Measurements from ENCODE around the gene PNKP.
"Not testable (repeated sequence)": the region's sequence is repeated elsewhere in the genome, so short reads cannot be mapped to it uniquely, and the experiment has no call there.

PNKP gene

GRCh38 chr19:49832556-49832955, 34.8 kb downstream of the PNKP start:
- no peak overlapping the region for H3K9ac ChIP-seq (ENCODE audit: low read depth, low read length)
- H3K4me3 ChIP-seq (ENCODE audit: low read length), result no peak overlapping the region
- no peaks in the 10 kb centered on the region for H3K9me3 ChIP-seq (replicated peaks; ENCODE audit: low read length)
- no peak overlapping the region for H3K4me2 ChIP-seq (ENCODE audit: low read length)
- H3K4me1 ChIP-seq (ENCODE audit: control insufficient read depth, insufficient read depth, low read length), result peaks cover 14% of the 10 kb centered on the region
- H3K36me3 ChIP-seq (ENCODE audit: insufficient read depth, low read length), result peaks cover 67% of the 10 kb centered on the region
- H3K27me3 ChIP-seq (ENCODE audit: control insufficient read depth, insufficient read depth, low read length), result no peaks in the 10 kb centered on the region

- Histone ChIP-seq H3K36me3 (ENCODE audit: insufficient read depth, low read length) (peaks cover 64% of the 10 kb centered on the region), H3K4me1 (ENCODE audit: control insufficient read depth, insufficient read depth, low read length) (peaks cover 14% of the 10 kb centered on the region), H3K27me3 (ENCODE audit: control insufficient read depth, insufficient read depth, low read length) (no peaks in the 10 kb centered on the region), H3K4me2 (ENCODE audit: low read length) (no peak overlapping the region), H3K9me3 (replicated peaks; ENCODE audit: low read length) (no peaks in the 10 kb centered on the region), H3K9ac (ENCODE audit: low read depth, low read length) (no peak overlapping the region), H3K4me3 (ENCODE audit: low read length) (no peak overlapping the region)
Measured at GRCh38 chr19:49831592-49831991, 35.8 kb downstream of the PNKP start.

- no peak overlapping the region for H3K4me2 ChIP-seq (ENCODE audit: low read length)
- H3K36me3 ChIP-seq (ENCODE audit: insufficient read depth, low read length), result peaks cover 58% of the 10 kb centered on the region
- peaks cover 14% of the 10 kb centered on the region for H3K4me1 ChIP-seq (ENCODE audit: control insufficient read depth, insufficient read depth, low read length)
- no peak overlapping the region for H3K9ac ChIP-seq (ENCODE audit: low read depth, low read length)
- H3K9me3 ChIP-seq (replicated peaks; ENCODE audit: low read length), result no peaks in the 10 kb centered on the region
- no peaks in the 10 kb centered on the region for H3K27me3 ChIP-seq (ENCODE audit: control insufficient read depth, insufficient read depth, low read length)
- H3K4me3 ChIP-seq (ENCODE audit: low read length), result no peak overlapping the region
Measured at GRCh38 chr19:49830766-49831165, 36.6 kb downstream of the PNKP start.

DNA sequence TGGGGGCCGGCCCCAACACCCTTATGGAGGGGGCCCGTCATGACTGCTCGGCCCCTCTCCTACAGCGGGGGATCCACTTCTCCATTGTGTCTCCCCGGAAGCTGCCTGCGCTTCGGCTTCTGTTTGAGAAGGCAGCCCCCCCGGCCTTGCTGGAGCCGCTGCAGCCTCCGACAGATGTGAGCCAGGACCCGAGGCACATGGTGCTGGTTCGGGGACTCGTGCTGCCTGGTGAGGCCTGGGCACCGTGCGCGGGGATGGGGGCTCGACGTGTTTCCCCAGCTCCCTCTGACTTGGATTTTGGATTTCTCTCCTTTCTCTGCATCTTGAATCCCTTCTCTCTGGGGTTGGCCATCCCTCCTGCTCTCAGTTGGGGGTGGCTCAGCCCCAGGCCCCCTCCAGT, 37.7 kb downstream of the PNKP start:
- no peaks in the 10 kb centered on the region for H3K27me3 ChIP-seq (ENCODE audit: control insufficient read depth, insufficient read depth, low read length)
- no peak overlapping the region for H3K4me3 ChIP-seq (ENCODE audit: low read length)
- peaks cover 56% of the 10 kb centered on the region for H3K36me3 ChIP-seq (ENCODE audit: insufficient read depth, low read length)
- peaks cover 14% of the 10 kb centered on the region for H3K4me1 ChIP-seq (ENCODE audit: control insufficient read depth, insufficient read depth, low read length)
- no peak overlapping the region for H3K4me2 ChIP-seq (ENCODE audit: low read length)
- no peak overlapping the region for H3K9ac ChIP-seq (ENCODE audit: low read depth, low read length)
- H3K9me3 ChIP-seq (replicated peaks; ENCODE audit: low read length), result no peaks in the 10 kb centered on the region

DNA sequence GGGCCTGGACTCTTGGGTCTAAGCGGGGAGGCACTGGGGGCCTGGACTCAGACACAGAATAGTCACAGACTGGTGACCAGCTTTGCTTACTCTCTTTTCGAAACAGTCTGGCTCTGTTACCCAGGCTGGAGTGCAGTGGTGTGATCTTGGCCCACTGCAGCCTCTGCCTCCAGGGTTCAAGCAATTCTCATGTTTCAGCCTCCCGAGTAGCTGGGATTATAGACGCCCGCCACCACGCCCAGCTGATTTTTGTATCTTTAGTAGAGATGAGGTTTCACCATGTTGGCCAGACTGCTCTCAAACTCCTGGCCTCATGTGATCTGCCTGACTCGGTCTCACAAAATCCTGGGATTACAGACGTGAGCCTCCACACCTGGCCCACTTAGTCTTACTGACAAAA, 38.2 kb downstream of the PNKP start:
- H3K4me2 ChIP-seq (ENCODE audit: low read length), result no peak overlapping the region
- H3K4me3 ChIP-seq (ENCODE audit: low read length), result no peak overlapping the region
- H3K36me3 ChIP-seq (ENCODE audit: insufficient read depth, low read length), result peaks cover 53% of the 10 kb centered on the region
- H3K27me3 ChIP-seq (ENCODE audit: control insufficient read depth, insufficient read depth, low read length), result no peaks in the 10 kb centered on the region
- no peaks in the 10 kb centered on the region for H3K9me3 ChIP-seq (replicated peaks; ENCODE audit: low read length)
- H3K9ac ChIP-seq (ENCODE audit: low read depth, low read length), result no peak overlapping the region
- H3K4me1 ChIP-seq (ENCODE audit: control insufficient read depth, insufficient read depth, low read length), result peaks cover 14% of the 10 kb centered on the region

- H3K4me3 ChIP-seq (ENCODE audit: low read length), result no peak overlapping the region
- H3K4me1 ChIP-seq (ENCODE audit: control insufficient read depth, insufficient read depth, low read length), result peaks cover 6% of the 10 kb centered on the region
- H3K4me2 ChIP-seq (ENCODE audit: low read length), result no peak overlapping the region
- peaks cover 49% of the 10 kb centered on the region for H3K36me3 ChIP-seq (ENCODE audit: insufficient read depth, low read length)
- H3K9me3 ChIP-seq (replicated peaks; ENCODE audit: low read length), result no peaks in the 10 kb centered on the region
- H3K27me3 ChIP-seq (ENCODE audit: control insufficient read depth, insufficient read depth, low read length), result no peaks in the 10 kb centered on the region
- no peak overlapping the region for H3K9ac ChIP-seq (ENCODE audit: low read depth, low read length)
Measured at GRCh38 chr19:49827034-49827433, 40.3 kb downstream of the PNKP start.

- Histone ChIP-seq H3K36me3 (ENCODE audit: insufficient read depth, low read length) (peaks cover 36% of the 10 kb centered on the region), H3K9ac (ENCODE audit: low read depth, low read length) (no peak overlapping the region), H3K4me3 (ENCODE audit: low read length) (no peak overlapping the region), H3K27me3 (ENCODE audit: control insufficient read depth, insufficient read depth, low read length) (no peaks in the 10 kb centered on the region), H3K4me2 (ENCODE audit: low read length) (no peak overlapping the region), H3K4me1 (ENCODE audit: control insufficient read depth, insufficient read depth, low read length) (peaks cover under 1% of the 10 kb centered on the region), H3K9me3 (replicated peaks; ENCODE audit: low read length) (no peaks in the 10 kb centered on the region)
Measured at GRCh38 chr19:49824662-49825061, 42.7 kb downstream of the PNKP start.

- no peak overlapping the region for H3K4me3 ChIP-seq (ENCODE audit: low read length)
- no peaks in the 10 kb centered on the region for H3K9me3 ChIP-seq (replicated peaks; ENCODE audit: low read length)
- H3K9ac ChIP-seq (ENCODE audit: low read depth, low read length), result no peak overlapping the region
- no peak overlapping the region for H3K4me2 ChIP-seq (ENCODE audit: low read length)
- no peaks in the 10 kb centered on the region for H3K27me3 ChIP-seq (ENCODE audit: control insufficient read depth, insufficient read depth, low read length)
- H3K36me3 ChIP-seq (ENCODE audit: insufficient read depth, low read length), result peaks cover 27% of the 10 kb centered on the region
- H3K4me1 ChIP-seq (ENCODE audit: control insufficient read depth, insufficient read depth, low read length), result peaks cover 9% of the 10 kb centered on the region
Measured at GRCh38 chr19:49823472-49823871, 43.9 kb downstream of the PNKP start.

- H3K4me3 ChIP-seq (ENCODE audit: low read length), result no peak overlapping the region
Measured at GRCh38 chr19:49820125-49820524, 47.3 kb downstream of the PNKP start.

GRCh38 chr19:49819452-49820115, 47.8 kb downstream of the PNKP start:
- H3K4me1 ChIP-seq (ENCODE audit: control insufficient read depth, insufficient read depth, low read length), result peaks cover 11% of the 10 kb centered on the region
- peak overlapping the region; percentile 93 for H3K9ac ChIP-seq (ENCODE audit: low read depth, low read length)
- not testable (repeated sequence) for H3K27me3 ChIP-seq (ENCODE audit: control insufficient read depth, insufficient read depth, low read length); H3K9me3 ChIP-seq (replicated peaks; ENCODE audit: low read length)
- H3K4me3 ChIP-seq (ENCODE audit: low read length), result peak overlapping the region; percentile 88
- peaks cover 14% of the 10 kb centered on the region for H3K36me3 ChIP-seq (ENCODE audit: insufficient read depth, low read length)
- H3K4me2 ChIP-seq (ENCODE audit: low read length), result peak overlapping the region; percentile 82

More at GRCh38 chr19:49820125-49820524, 47.3 kb downstream of the PNKP start:
- Histone ChIP-seq H3K36me3 (ENCODE audit: insufficient read depth, low read length) (peaks cover 19% of the 10 kb centered on the region), H3K9me3 (replicated peaks; ENCODE audit: low read length) (no peaks in the 10 kb centered on the region), H3K4me1 (ENCODE audit: control insufficient read depth, insufficient read depth, low read length) (peaks cover 9% of the 10 kb centered on the region), H3K4me2 (ENCODE audit: low read length) (no peak overlapping the region), H3K27me3 (ENCODE audit: control insufficient read depth, insufficient read depth, low read length) (no peaks in the 10 kb centered on the region), H3K9ac (ENCODE audit: low read depth, low read length) (no peak overlapping the region)

GRCh38 chr19:49818649-49819370, 48.6 kb downstream of the PNKP start:
- Histone ChIP-seq H3K4me2 (ENCODE audit: low read length) (peak overlapping the region; percentile 82), H3K36me3 (ENCODE audit: insufficient read depth, low read length) (peaks cover 9% of the 10 kb centered on the region), H3K27me3 (ENCODE audit: control insufficient read depth, insufficient read depth, low read length) (no peaks in the 10 kb centered on the region), H3K4me3 (ENCODE audit: low read length) (peak overlapping the region; percentile 88), H3K9ac (ENCODE audit: low read depth, low read length) (peak overlapping the region; percentile 93), H3K4me1 (ENCODE audit: control insufficient read depth, insufficient read depth, low read length) (peaks cover 18% of the 10 kb centered on the region), H3K9me3 (replicated peaks; ENCODE audit: low read length) (no peaks in the 10 kb centered on the region)

Data from skeletal muscle satellite cell (primary cell).